ENCODE results near the gene SLC30A5.

DNA sequence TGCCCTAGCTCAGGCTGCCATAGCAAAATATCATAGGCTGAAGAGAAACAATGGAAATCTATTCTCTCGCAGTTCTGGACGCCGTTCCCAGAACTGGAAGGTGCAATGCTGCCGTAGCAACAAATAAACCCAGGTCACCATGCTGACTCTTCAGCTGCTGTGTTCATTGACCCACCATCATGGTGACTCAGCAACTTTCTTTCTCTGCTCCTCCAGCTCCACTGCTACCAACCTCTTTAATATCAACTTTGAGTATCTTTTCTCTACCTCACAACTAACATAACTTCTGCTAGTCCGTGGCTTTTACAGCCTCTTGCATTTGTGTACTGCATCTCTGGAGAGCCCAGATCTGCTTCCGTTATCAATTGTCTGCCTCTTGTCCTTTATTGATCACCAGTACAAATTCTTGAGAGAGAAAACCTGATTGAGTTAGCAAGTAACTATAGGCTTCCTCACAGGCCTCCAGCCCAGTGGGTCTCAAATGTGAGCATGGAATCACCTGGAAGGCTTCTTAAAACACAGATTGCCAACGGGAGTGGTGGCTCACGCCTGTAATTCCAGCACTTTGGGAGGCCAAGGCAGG is 47.3 kb upstream of the SLC30A5 start:
- TF ChIP-seq POLR2A (IDR thresholded peaks at IDR 0.05): no peak
- TF ChIP-seq, protein P1, sequence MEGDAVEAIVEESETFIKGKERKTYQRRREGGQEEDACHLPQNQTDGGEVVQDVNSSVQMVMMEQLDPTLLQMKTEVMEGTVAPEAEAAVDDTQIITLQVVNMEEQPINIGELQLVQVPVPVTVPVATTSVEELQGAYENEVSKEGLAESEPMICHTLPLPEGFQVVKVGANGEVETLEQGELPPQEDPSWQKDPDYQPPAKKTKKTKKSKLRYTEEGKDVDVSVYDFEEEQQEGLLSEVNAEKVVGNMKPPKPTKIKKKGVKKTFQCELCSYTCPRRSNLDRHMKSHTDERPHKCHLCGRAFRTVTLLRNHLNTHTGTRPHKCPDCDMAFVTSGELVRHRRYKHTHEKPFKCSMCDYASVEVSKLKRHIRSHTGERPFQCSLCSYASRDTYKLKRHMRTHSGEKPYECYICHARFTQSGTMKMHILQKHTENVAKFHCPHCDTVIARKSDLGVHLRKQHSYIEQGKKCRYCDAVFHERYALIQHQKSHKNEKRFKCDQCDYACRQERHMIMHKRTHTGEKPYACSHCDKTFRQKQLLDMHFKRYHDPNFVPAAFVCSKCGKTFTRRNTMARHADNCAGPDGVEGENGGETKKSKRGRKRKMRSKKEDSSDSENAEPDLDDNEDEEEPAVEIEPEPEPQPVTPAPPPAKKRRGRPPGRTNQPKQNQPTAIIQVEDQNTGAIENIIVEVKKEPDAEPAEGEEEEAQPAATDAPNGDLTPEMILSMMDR (IDR thresholded peaks at IDR 0.05): no peak

Measured in sigmoid colon (tissue), 3 donors.